Caki2 (cell line): Measurements from ENCODE around the gene KLRC3. TPM values are rescaled to one million over a fixed set of nuclear protein-coding genes. Genes with fewer than 3 reads are reported as not detected.
A peak's percentile ranks its signal among the peaks of the same experiment; 100 is the strongest.
"Not testable (repeated sequence)": the region's sequence is repeated elsewhere in the genome, so short reads cannot be mapped to it uniquely, and the experiment has no call there.

Experiments
- DNase-seq: peaks from one replicate; pipeline ENCODE4 v3.0.0-alpha.2; 2015; ENCODE audit warnings: low read depth
- in situ Hi-C: cut with HindIII; loops from 2 replicates; pipeline ENCODE4 v1.10.0; 2016; ENCODE audit warnings: low sequenced_read_pairs, low pct_unique_long_range_greater_than_20kb, mixed read lengths
- total RNA-seq: library from RNA; depleted of rRNA; stranded (reverse); fragments of >200 nt; shearing (Covaris generic); gene quantifications from 2 replicates; pipeline ENCODE4 v1.2.3, GENCODE V29; 2014; ENCODE audit warnings: low replicate concordance

The KLRC3 gene
- total RNA-seq, 1 experiment from 2014 or later: not detected

DNA sequence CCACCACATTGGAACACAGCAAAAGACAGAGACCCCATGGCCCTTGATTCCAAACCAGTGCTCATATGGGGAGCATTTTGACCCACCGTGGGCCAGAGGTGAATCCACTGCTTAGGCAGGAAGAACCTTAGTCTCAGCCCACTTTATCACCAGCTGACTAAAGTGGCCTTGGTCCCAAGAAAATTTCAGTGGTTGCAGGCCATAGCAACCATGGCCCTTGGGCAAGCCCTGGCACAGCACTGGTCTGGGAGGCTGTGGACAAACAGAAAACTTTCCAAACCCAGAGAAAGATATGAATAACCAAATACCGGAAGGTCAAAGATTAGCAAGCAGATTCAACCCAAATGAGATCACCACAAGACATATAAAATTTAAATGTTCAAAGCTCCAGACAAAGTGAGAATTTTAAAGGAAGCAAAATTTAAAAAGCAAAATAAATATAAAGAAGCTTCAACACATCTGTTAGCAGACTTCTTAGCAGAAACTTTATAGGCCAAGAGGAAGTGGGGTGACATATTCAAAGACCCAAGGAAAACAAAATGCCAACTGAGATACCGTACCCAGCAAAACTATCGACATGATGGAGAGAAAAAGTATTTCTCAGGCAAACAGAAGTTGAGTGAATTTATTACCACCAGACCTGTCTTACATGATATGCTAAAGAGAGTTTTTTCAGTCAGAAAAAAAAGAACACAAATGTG lies 38.3 kb downstream of the KLRC3 start:
- in situ Hi-C loops: no loop called here
- no peak for DNase-seq

- DNase-seq, in situ Hi-C loops: not testable (repeated sequence)
Measured at GRCh38 chr12:10378737-10379136, 41.7 kb downstream of the KLRC3 start.

- DNase-seq: no peak
- in situ Hi-C loops: no loop called here
Measured at GRCh38 chr12:10374624-10375018, 45.8 kb downstream of the KLRC3 start.

- in situ Hi-C loops: no loop called here
- no peak for DNase-seq
Measured at GRCh38 chr12:10372559-10372958, 47.8 kb downstream of the KLRC3 start.

DNA sequence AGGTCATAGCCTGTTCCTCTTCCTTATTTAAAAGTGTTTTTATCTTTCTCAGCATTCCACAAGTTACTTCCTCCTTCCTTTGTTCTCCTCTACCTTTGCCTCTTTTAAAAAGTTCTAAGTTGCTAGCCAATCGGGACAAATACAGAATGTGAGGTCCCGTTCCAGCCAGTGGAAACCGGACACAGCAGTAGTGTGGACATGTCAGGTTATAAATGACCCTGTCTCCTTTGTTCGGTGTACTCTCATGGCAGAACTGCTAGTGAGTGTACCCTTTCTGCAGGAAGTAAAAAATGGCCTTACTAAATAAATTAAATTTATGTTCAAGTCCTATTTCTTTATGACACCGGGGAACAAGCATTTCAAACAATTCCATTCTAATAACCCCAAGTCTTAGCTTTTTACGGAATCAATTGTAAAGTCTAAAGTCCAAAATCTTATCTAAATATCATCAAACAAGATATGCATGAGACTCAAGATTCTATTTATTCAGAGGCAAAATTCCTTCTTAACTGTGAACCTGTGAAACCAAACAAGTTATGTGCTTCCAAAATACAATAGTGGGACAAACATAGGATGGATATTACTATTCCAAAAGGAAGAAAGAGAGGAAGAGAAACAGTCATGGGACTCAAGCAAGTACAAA lies 48.4 kb downstream of the KLRC3 start:
- DNase-seq, in situ Hi-C loops: not testable (repeated sequence)

- in situ Hi-C loops: no loop called here
- DNase-seq: no peak
Measured at GRCh38 chr12:10369557-10370415, 50.6 kb downstream of the KLRC3 start.

DNA sequence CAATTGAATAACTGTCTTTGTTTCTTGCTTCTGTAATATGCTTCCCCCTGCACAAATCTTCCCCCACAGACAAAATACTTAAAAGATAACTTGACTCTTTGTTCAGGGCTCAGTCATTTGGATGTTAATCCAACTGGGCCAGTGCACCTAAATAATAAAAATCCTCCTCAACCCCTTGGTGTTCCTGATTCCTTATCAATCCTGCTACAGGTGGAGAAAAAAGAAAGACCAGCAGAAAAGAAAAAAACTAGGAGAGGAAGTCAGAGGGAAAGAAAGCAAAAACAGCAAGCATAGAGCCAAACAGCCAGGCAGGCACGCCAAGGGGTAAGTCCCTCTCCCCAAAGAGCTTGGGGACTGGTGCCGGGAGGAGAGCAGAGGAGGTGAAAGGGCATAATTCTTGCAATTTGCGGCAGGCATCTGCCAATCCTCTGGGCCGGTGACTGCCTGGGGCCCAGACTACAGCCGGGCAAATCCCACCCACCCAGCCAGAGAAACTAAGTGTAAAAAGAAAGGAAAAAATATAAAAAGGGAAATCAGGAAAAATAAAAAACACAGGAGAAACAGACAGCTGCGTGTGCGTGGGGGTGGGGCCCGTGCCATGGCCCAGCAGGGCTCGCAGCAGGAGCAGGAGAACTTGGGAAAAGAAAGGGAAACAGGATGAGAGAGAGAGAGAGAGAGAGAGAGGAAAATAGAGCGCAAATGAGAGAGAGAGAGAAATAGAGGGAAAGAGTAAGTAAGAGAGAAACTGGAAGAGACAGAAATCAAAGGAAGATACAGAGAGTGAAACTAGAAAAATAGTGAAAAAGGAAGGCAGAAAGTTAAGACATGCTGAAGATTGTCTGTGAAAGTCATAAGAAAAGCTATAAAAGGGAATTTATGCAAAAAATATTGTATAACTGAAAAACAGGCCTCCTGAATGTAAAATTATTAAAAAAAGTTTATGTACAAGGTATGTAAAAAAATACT lies 51.9 kb downstream of the KLRC3 start:
- no peak for DNase-seq
- in situ Hi-C loops: no loop called here

GRCh38 chr12:10367714-10368113 lies 52.7 kb downstream of the KLRC3 start:
- in situ Hi-C loops, DNase-seq: not testable (repeated sequence)

GRCh38 chr12:10366875-10367274 lies 53.5 kb downstream of the KLRC3 start:
- peak; percentile 38 for DNase-seq
- in situ Hi-C loops: no loop called here

- in situ Hi-C loops: no loop called here
- DNase-seq: no peak
Measured at GRCh38 chr12:10365696-10366405, 54.5 kb downstream of the KLRC3 start.

GRCh38 chr12:10364815-10365622 lies 55.4 kb downstream of the KLRC3 start:
- DNase-seq: peak; percentile 85
- in situ Hi-C loops: no loop called here

DNA sequence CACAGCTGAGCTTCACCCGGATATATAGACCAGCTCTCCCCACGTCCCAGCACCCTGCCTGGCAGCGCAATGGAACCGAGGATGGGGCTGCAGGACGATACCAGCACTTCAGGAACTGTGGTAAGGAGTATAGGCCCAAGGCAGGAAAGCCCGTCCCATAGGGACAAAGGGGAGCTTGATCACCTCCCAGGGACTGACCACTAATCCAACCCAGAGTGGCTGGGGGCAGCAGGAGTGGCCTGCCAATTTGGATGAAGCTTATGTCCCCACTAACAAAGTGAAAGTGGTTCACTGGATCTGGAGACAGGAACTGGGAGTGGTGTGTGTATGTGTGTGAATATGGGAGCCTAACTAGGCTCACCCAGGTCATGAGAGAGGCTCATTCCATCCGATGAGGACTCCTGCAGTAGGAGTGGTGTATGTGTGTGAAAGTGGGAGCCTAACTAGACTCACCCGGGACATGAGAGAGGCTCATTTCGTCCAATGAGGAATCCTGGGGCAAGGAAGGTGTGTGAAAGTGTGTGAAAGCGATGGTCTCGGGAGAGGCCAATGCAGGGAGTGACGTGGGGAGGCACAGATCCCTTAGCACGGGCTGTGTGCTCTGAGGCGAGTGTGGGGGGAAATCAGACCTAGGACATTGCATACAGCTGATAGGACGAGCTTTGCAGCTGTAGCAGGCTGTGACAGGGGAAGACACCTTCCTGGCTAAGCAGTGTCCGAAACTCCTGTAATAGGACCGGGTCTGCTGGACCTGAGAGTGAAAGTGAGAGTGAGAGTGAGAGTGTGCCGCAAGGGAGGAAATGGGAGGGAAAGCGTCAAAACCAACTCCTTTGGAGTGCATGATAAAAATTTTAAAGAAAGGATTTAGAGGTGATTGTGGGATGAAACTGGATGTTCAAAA lies 56.2 kb downstream of the KLRC3 start:
- in situ Hi-C loops: no loop called here

GRCh38 chr12:10363658-10363913 lies 56.8 kb downstream of the KLRC3 start:
- in situ Hi-C loops: no loop called here
- no peak for DNase-seq

More for the DNA sequence above, 56.2 kb downstream of the KLRC3 start:
- peak; percentile 72 for DNase-seq

- in situ Hi-C loops: no loop called here
- DNase-seq: peak; percentile 22
Measured at GRCh38 chr12:10362828-10363657, 57.4 kb downstream of the KLRC3 start.

DNA sequence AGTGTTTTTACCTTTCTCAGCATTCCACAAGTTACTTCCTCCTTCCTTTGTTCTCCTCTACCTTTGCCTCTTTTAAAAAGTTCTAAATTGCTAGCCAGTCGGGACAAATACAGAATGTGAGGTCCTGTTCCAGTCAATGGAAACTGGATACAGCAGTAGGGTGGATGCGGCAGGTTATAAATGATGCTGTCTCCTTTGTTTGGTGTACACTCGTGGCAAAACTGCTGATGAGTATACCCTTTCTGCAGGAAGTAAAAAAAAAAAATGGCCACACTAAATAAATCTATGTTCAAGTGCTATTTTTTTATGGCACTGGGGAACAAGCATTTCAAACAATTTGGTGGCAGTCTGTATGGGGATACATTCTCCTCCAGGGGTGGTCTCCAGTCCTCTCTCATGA lies 58.1 kb downstream of the KLRC3 start:
- in situ Hi-C loops: no loop called here
- DNase-seq: no peak
